A673 (cell line): ENCODE measurements around the gene ZNRD2. TPM values are rescaled to one million over a fixed set of nuclear protein-coding genes. Genes with fewer than 3 reads are reported as not detected.

Experiments used
- BruUV-seq: library from RNA; stranded (reverse); fragments of 400-500 nt; replicated peaks from 2 replicates; lab custom pipeline; 2021; lab: Mats Ljungman, UMichigan
- CTCF ChIA-PET: fragments of 300-600 bp; sonication (Branson Sonifier 250); formaldehyde crosslinking; loops from one replicate; lab custom pipeline; 2022; ENCODE audit warnings: antibody characterized with exemption; lab: Charles Lee
- POLR2A ChIA-PET: fragments of 300-600 bp; sonication (Branson Sonifier 250); formaldehyde crosslinking; loops from one replicate; lab custom pipeline; 2022; ENCODE audit warnings: antibody characterized with exemption; ENCODE audit not compliant: low non-redundant PET; lab: Charles Lee
- DNase-seq: peaks from one replicate; pipeline ENCODE4 v3.0.0-alpha.2; 2015; ENCODE audit warnings: low spot score
- H3K27ac ChIP-seq: fragments of 200-600 bp; sonication (generic); 2 replicates; pipeline ENCODE4 v1.5.1; 2016; ENCODE audit warnings: mixed run types, low read depth, mild to moderate bottlenecking, mixed read lengths, antibody characterized with exemption, low read length; ENCODE audit not compliant: poor library complexity, severe bottlenecking
- H3K27me3 ChIP-seq: fragments of 200-600 bp; sonication (generic); replicated peaks from 2 replicates; pipeline ENCODE4 v1.6.1; 2017; ENCODE audit warnings: mixed run types, low read depth, mild to moderate bottlenecking, mixed read lengths, antibody characterized with exemption, low read length; ENCODE audit not compliant: insufficient read depth, poor library complexity
- H3K36me3 ChIP-seq: fragments of 200-600 bp; sonication (generic); 2 replicates; pipeline ENCODE4 v1.6.1; 2016; ENCODE audit warnings: mixed run types, mild to moderate bottlenecking, mixed read lengths, antibody characterized with exemption, low read length; ENCODE audit not compliant: insufficient read depth, poor library complexity, severe bottlenecking
- H3K4me1 ChIP-seq: fragments of 200-600 bp; sonication (generic); 2 replicates; pipeline ENCODE4 v1.6.1; 2017; ENCODE audit warnings: mixed run types, mild to moderate bottlenecking, mixed read lengths, antibody characterized with exemption, low read length; ENCODE audit not compliant: insufficient read depth, poor library complexity, severe bottlenecking
- H3K4me3 ChIP-seq: fragments of 200-600 bp; sonication (generic); 2 replicates; pipeline ENCODE4 v1.5.1; 2016; ENCODE audit warnings: low read depth, mixed run types, mild to moderate bottlenecking, mixed read lengths, low read length; ENCODE audit not compliant: poor library complexity, severe bottlenecking
- H3K9me3 ChIP-seq: fragments of 200-600 bp; sonication (generic); 2 replicates; pipeline ENCODE4 v1.6.1; 2016; ENCODE audit warnings: mixed run types, low read depth, mild to moderate bottlenecking, mixed read lengths, antibody characterized with exemption, low read length; ENCODE audit not compliant: poor library complexity, severe bottlenecking
- CTCF ChIP-seq: fragments of 300-800, 200-600 bp; sonication (generic); conservative IDR thresholded peaks from 2 replicates; pipeline ENCODE4 v1.5.1; 2017; ENCODE audit warnings: low read depth, mild to moderate bottlenecking, antibody characterized with exemption, low read length, moderate library complexity, mixed read lengths
- EZH2 ChIP-seq: fragments of 200-600 bp; sonication (generic); IDR thresholded peaks from 2 replicates; pipeline ENCODE4 v1.6.1; 2017; ENCODE audit warnings: borderline replicate concordance, low read depth, mild to moderate bottlenecking, mixed read lengths, antibody characterized with exemption, low read length; ENCODE audit not compliant: poor library complexity, severe bottlenecking
- intact Hi-C: fragments of 100-400 bp; cut with micrococcal nuclease; formaldehyde crosslinking; loops from one replicate; pipeline ENCODE4 v1.10.0; 2022; ENCODE audit not compliant: unreplicated experiment
- total RNA-seq: library from RNA; stranded (reverse); gene quantifications from 2 replicates; pipeline ENCODE4 v1.2.3, GENCODE V29; 2021

ZNRD2 gene
- total RNA-seq, 1 experiment from 2014 or later, result 98.9 TPM

GRCh38 chr11:65611758-65612603 is 41.7 kb downstream of the ZNRD2 start:
- peak overlapping the region; percentile 92 for H3K4me3 ChIP-seq

GRCh38 chr11:65612691-65613090 is 42.4 kb downstream of the ZNRD2 start:
- DNase-seq, result no peak
- H3K9me3 ChIP-seq, result no peaks in the 10 kb centered on the region
- H3K27ac ChIP-seq, result peak overlapping the region; percentile 90
- TF ChIP-seq CTCF, result no peak
- TF ChIP-seq EZH2, result no peak
- no peaks in the 10 kb centered on the region for H3K27me3 ChIP-seq
- no TSS peak for BruUV-seq
- peak overlapping the region; percentile 92 for H3K4me3 ChIP-seq
- peaks cover 5% of the 10 kb centered on the region for H3K36me3 ChIP-seq
- intact Hi-C loops, result no loop called here
- H3K4me1 ChIP-seq, result peaks cover 25% of the 10 kb centered on the region
- CTCF ChIA-PET, result no interaction called here
- POLR2A ChIA-PET, result interaction anchor here (0.5 to 0.6 kb wide), 2 partner anchors 40 to 109 kb away, joined by 3 to 12 read pairs; partner anchors contain the start of gene FAM89B

More at GRCh38 chr11:65611758-65612603, 41.7 kb downstream of the ZNRD2 start:
- Histone ChIP-seq H3K4me1 (peaks cover 28% of the 10 kb centered on the region), H3K27ac (peak overlapping the region; percentile 90), H3K36me3 (no peaks in the 10 kb centered on the region), H3K9me3 (no peaks in the 10 kb centered on the region), H3K27me3 (no peaks in the 10 kb centered on the region)
- no peak for TF ChIP-seq EZH2
- TF ChIP-seq CTCF, result no peak
- intact Hi-C loops, result no loop called here
- ChIA-PET POLR2A (interaction anchor here (0.5 to 0.6 kb wide), 2 partner anchors 40 to 108 kb away, joined by 3 to 12 read pairs; partner anchors contain the start of gene FAM89B), CTCF (no interaction called here)
- no peak for DNase-seq
- BruUV-seq, result no TSS peak

GRCh38 chr11:65613091-65613928 is 43.0 kb downstream of the ZNRD2 start:
- H3K36me3 ChIP-seq, result peaks cover 11% of the 10 kb centered on the region
- peak overlapping the region; percentile 90 for H3K27ac ChIP-seq
- no peak for TF ChIP-seq CTCF
- H3K4me3 ChIP-seq, result peak overlapping the region; percentile 92
- H3K27me3 ChIP-seq, result no peaks in the 10 kb centered on the region
- no peaks in the 10 kb centered on the region for H3K9me3 ChIP-seq
- intact Hi-C loops, result no loop called here
- H3K4me1 ChIP-seq, result peaks cover 25% of the 10 kb centered on the region
- ChIA-PET CTCF (no interaction called here), POLR2A (interaction anchor here (0.5 to 0.6 kb wide), 2 partner anchors 41 to 109 kb away, joined by 3 to 12 read pairs; partner anchors contain the start of gene FAM89B)
- no TSS peak for BruUV-seq
- DNase-seq, result no peak
